Measurements from ENCODE around the gene FN3K. TPM values are rescaled to one million over a fixed set of nuclear protein-coding genes. Genes with fewer than 3 reads are reported as not detected.

The FN3K gene
- polyA plus RNA-seq, 3 donors = 0.15 TPM; not detected in 2

DNA sequence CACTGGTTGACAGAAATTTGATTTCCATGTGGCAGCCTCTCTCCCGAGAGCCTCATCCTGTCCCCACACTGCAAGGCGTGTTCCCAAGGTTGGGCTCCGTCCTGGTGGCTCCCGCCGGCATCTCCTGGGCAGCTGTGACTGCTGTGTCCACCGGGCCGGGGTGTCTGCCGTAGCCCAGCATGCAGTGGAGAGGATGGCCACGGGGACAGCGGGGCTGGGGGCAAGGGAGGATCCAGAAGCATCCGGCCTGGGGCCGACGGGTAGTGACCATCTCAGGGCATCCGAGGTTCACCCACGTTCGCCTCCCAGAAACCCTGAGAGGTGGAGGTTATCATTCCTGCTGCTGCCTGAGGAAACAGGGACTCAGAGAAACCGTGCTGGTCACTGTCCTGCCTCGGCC, 29.7 kb upstream of the FN3K start:
- H3K4me2 ChIP-seq (replicated peaks; ENCODE audit: extremely low read depth, low read length, poor library complexity, severe bottlenecking) = no peak overlapping the region
- H4K20me1 ChIP-seq (ENCODE audit: insufficient read depth, low read length) = no peaks in the 10 kb centered on the region
- H3K9me3 ChIP-seq (replicated peaks in 1 of 2; ENCODE audit: control insufficient read depth in 1 of 2, insufficient read depth in 1 of 2, low read length in 2 of 2) = no peaks in the 10 kb centered on the region
- no peaks in the 10 kb centered on the region for H3K79me2 ChIP-seq (ENCODE audit: insufficient read depth, low read length)
- no peaks in the 10 kb centered on the region for H3K36me3 ChIP-seq (replicated peaks in 1 of 2; ENCODE audit: control insufficient read depth in 1 of 2, insufficient read depth in 2 of 2, low read length in 2 of 2)
- H2AFZ ChIP-seq (ENCODE audit: insufficient read depth, low read depth, low read length, poor library complexity, severe bottlenecking) = no peak overlapping the region
- Mint-ChIP-seq H3K4me3 (no peak overlapping the region), H3K36me3 (no peaks in the 10 kb centered on the region), H3K4me1 (peaks cover 4% of the 10 kb centered on the region), H3K9me3 (peaks cover 0 to 1% (median 0%) of the 10 kb centered on the region in 7 donors), H3K27me3 (ENCODE audit: low read depth in 3 of 3) (peaks cover 0 to 4% (median 4%) of the 10 kb centered on the region in 3 donors), H3K27ac (no peak overlapping the region)
- no peak overlapping the region for H3K9ac ChIP-seq (ENCODE audit: insufficient read depth, low read length, poor library complexity, severe bottlenecking)
- H3K4me1 ChIP-seq (ENCODE audit: control insufficient read depth in 1 of 2, insufficient read depth in 2 of 2, low read length in 2 of 2) = no peaks in the 10 kb centered on the region
- H3K27ac ChIP-seq (ENCODE audit: low read depth in 1 of 2, low read length in 2 of 2) = no peak overlapping the region
- TF ChIP-seq, protein P1, sequence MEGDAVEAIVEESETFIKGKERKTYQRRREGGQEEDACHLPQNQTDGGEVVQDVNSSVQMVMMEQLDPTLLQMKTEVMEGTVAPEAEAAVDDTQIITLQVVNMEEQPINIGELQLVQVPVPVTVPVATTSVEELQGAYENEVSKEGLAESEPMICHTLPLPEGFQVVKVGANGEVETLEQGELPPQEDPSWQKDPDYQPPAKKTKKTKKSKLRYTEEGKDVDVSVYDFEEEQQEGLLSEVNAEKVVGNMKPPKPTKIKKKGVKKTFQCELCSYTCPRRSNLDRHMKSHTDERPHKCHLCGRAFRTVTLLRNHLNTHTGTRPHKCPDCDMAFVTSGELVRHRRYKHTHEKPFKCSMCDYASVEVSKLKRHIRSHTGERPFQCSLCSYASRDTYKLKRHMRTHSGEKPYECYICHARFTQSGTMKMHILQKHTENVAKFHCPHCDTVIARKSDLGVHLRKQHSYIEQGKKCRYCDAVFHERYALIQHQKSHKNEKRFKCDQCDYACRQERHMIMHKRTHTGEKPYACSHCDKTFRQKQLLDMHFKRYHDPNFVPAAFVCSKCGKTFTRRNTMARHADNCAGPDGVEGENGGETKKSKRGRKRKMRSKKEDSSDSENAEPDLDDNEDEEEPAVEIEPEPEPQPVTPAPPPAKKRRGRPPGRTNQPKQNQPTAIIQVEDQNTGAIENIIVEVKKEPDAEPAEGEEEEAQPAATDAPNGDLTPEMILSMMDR (IDR thresholded peaks at IDR 0.05) = no peak
- WGBS (ENCODE audit: insufficient coverage) = 94% methylated on average over 16 of the region's 18 CpGs
- no peak for DNase-seq
- intact Hi-C loops (cut with micrococcal nuclease) = no loop called here
- no peaks in the 10 kb centered on the region for H3K27me3 ChIP-seq (ENCODE audit: control insufficient read depth in 2 of 2, insufficient read depth in 2 of 2, low read length in 2 of 2)
- no peak overlapping the region for H3K4me3 ChIP-seq (replicated peaks in 1 of 3; ENCODE audit: low read depth in 2 of 3, low read length in 3 of 3)

DNA sequence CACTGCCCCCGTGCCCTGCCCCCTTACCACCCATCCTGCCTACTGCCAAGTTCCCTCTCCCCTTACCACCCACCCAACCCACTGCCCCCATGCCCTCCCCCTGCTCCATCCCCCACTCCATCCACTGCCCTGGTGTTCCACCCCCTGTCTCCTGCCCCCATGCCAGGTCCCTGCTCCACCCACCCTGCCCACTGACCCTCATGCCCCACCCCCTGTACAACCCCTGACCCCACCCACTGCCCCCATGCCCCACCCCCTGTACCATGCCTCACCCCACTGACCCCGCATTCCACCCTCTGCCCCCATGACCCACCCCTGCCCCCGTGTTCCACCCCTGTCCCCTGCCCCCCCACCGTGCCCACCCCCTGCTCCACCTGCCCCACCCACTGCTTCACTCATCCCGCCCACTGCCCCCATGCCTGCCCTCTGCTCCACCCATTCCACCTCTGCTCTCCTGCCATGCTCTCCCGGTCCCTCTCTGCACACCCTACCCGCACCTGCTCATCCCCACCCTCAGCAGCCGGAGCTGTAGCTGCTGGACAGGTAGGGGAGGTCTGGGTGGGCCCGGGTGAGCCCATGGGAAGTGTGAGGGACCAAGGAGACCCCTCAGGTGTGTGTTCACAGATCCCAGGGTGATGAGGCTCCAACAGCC, 26.3 kb upstream of the FN3K start:
- Histone ChIP-seq H2AFZ (ENCODE audit: insufficient read depth, low read depth, low read length, poor library complexity, severe bottlenecking) (no peak overlapping the region), H3K9me3 (replicated peaks in 1 of 2; ENCODE audit: control insufficient read depth in 1 of 2, insufficient read depth in 1 of 2, low read length in 2 of 2) (no peaks in the 10 kb centered on the region), H3K27ac (ENCODE audit: low read depth in 1 of 2, low read length in 2 of 2) (no peak overlapping the region), H3K4me3 (replicated peaks in 1 of 3; ENCODE audit: low read depth in 2 of 3, low read length in 3 of 3) (no peak overlapping the region), H3K9ac (ENCODE audit: insufficient read depth, low read length, poor library complexity, severe bottlenecking) (no peak overlapping the region), H3K27me3 (ENCODE audit: control insufficient read depth in 2 of 2, insufficient read depth in 2 of 2, low read length in 2 of 2) (no peaks in the 10 kb centered on the region), H3K4me2 (replicated peaks; ENCODE audit: extremely low read depth, low read length, poor library complexity, severe bottlenecking) (no peak overlapping the region), H3K36me3 (replicated peaks in 1 of 2; ENCODE audit: control insufficient read depth in 1 of 2, insufficient read depth in 2 of 2, low read length in 2 of 2) (no peaks in the 10 kb centered on the region), H3K4me1 (ENCODE audit: control insufficient read depth in 1 of 2, insufficient read depth in 2 of 2, low read length in 2 of 2) (no peaks in the 10 kb centered on the region), H4K20me1 (ENCODE audit: insufficient read depth, low read length) (no peaks in the 10 kb centered on the region), H3K79me2 (ENCODE audit: insufficient read depth, low read length) (no peaks in the 10 kb centered on the region)
- H3K4me3 Mint-ChIP-seq = no peak overlapping the region
- H3K4me1 Mint-ChIP-seq = peaks cover 4% of the 10 kb centered on the region
- no peak overlapping the region for H3K27ac Mint-ChIP-seq
- DNase-seq = no peak
- 100% methylated on average over 1 of the region's 9 CpGs for WGBS (ENCODE audit: insufficient coverage)
- H3K36me3 Mint-ChIP-seq = no peaks in the 10 kb centered on the region
- intact Hi-C loops (cut with micrococcal nuclease) = no loop called here
- H3K9me3 Mint-ChIP-seq = peaks cover 0 to 1% (median 0%) of the 10 kb centered on the region in 7 donors
- TF ChIP-seq, protein P1 (IDR thresholded peaks at IDR 0.05) = no peak
- peaks cover 0 to 4% (median 4%) of the 10 kb centered on the region in 3 donors for H3K27me3 Mint-ChIP-seq (ENCODE audit: low read depth in 3 of 3)
